MM.1S (cell line): ENCODE measurements around the gene TOB1.

ENCODE experiments used
- EZH2 ChIP-seq: fragments of 300-600 bp; sonication (generic); optimal IDR thresholded peaks from 2 replicates; pipeline ENCODE3; 2017; ENCODE audit warnings: low read depth, mild to moderate bottlenecking, antibody characterized with exemption, low read length, mixed read lengths
- TF ChIP-seq, protein P1 (sequence below): fragments of 300-600 bp; sonication (generic); IDR thresholded peaks from 2 replicates; pipeline ENCODE4 v1.5.1; 2016; ENCODE audit warnings: antibody characterized with exemption, low read length, mixed read lengths

- TF ChIP-seq, protein P1, sequence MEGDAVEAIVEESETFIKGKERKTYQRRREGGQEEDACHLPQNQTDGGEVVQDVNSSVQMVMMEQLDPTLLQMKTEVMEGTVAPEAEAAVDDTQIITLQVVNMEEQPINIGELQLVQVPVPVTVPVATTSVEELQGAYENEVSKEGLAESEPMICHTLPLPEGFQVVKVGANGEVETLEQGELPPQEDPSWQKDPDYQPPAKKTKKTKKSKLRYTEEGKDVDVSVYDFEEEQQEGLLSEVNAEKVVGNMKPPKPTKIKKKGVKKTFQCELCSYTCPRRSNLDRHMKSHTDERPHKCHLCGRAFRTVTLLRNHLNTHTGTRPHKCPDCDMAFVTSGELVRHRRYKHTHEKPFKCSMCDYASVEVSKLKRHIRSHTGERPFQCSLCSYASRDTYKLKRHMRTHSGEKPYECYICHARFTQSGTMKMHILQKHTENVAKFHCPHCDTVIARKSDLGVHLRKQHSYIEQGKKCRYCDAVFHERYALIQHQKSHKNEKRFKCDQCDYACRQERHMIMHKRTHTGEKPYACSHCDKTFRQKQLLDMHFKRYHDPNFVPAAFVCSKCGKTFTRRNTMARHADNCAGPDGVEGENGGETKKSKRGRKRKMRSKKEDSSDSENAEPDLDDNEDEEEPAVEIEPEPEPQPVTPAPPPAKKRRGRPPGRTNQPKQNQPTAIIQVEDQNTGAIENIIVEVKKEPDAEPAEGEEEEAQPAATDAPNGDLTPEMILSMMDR, result no peak
- TF ChIP-seq EZH2, result no peak
Measured at GRCh38 chr17:50850640-50851039, 15.5 kb downstream of the TOB1 start.
